Upper lobe of right lung (tissue), 1 donor: ENCODE results near the gene FBXW10B. TPM values are rescaled to one million over a fixed set of nuclear protein-coding genes. Genes with fewer than 3 reads are reported as not detected.
"Not testable (repeated sequence)": the region's sequence is repeated elsewhere in the genome, so short reads cannot be mapped to it uniquely, and the experiment has no call there.

Experiments used
- ATAC-seq: fragments of 200-7000 bp; cut with Tn5 transposase; one replicate; pipeline ENCODE4 v1.9.1; 2020; ENCODE audit warnings: mild to moderate bottlenecking, moderate library complexity
- DNase-seq: peaks from one replicate; pipeline ENCODE4 v3.0.0-alpha.2; 2020
- H3K27ac ChIP-seq: fragments of 200-600 bp; one replicate; pipeline ENCODE4 v1.8.0; 2022
- H3K27me3 ChIP-seq: fragments of 200-600 bp; one replicate; pipeline ENCODE4 v1.8.0; 2022; ENCODE audit warnings: mild to moderate bottlenecking
- H3K36me3 ChIP-seq: fragments of 200-600 bp; one replicate; pipeline ENCODE4 v1.8.0; 2022
- H3K4me1 ChIP-seq: fragments of 200-600 bp; one replicate; pipeline ENCODE4 v1.8.0; 2022
- H3K4me3 ChIP-seq: fragments of 200-600 bp; one replicate; pipeline ENCODE4 v1.8.0; 2022; ENCODE audit warnings: mild to moderate bottlenecking
- H3K9me3 ChIP-seq: fragments of 200-600 bp; one replicate; pipeline ENCODE4 v1.8.0; 2022
- intact Hi-C: fragments of 100-400 bp; cut with DNase I; formaldehyde crosslinking; loops from one replicate; pipeline ENCODE4 v1.11.0; 2022
- total RNA-seq: library from RNA; stranded (reverse); fragmentation: NEBNext Ultra II Directional; extraction: Animal tissue kit (Norgen Biotek cat#: 25700); gene quantifications from one replicate; pipeline ENCODE4 v1.2.1, GENCODE V29; 2021
- TF ChIP-seq, protein P1 (sequence below): fragments of 200-600 bp; IDR thresholded peaks from one replicate; pipeline ENCODE4 v1.8.0; 2022; ENCODE audit warnings: antibody characterized with exemption
- donor health status: DM: no; HTN: yes; CAD: no; lungs with severe emphysema.

Gene FBXW10B
- total RNA-seq, 1 donor from 2014 or later, result 1.4 TPM

DNA sequence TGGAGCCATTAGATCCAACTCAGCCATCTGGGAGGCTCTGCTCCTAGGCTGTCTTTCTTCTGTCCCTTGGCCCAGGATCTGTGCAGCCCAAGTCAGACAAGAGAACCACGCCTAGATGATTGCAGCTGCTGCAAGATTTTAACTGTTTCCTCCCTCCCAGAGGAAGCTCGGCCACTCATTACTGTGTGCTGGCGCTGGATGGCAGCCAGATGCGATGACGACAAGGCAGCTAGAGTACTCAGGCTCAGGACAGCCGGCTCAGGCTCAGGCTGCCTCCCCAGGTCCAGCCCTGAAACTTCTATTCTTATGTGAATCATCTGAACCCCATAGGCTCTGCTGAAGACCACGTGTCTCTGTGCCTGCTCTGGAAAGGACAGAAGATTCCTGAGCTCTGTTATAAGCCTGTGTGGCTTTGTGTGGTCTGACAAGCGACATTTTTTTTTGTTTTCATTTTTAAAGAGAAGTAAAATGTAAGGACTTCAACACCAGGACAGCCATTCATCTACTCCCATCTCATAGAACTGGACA, 32.1 kb upstream of the FBXW10B start:
- H3K4me3 ChIP-seq, result peak overlapping the region; percentile 50
- DNase-seq (peak; percentile 95), ATAC-seq (peak; percentile 96)
- no peaks in the 10 kb centered on the region for H3K9me3 ChIP-seq
- peak overlapping the region; percentile 67 for H3K27ac ChIP-seq
- H3K36me3 ChIP-seq, result no peaks in the 10 kb centered on the region
- TF ChIP-seq, protein P1, sequence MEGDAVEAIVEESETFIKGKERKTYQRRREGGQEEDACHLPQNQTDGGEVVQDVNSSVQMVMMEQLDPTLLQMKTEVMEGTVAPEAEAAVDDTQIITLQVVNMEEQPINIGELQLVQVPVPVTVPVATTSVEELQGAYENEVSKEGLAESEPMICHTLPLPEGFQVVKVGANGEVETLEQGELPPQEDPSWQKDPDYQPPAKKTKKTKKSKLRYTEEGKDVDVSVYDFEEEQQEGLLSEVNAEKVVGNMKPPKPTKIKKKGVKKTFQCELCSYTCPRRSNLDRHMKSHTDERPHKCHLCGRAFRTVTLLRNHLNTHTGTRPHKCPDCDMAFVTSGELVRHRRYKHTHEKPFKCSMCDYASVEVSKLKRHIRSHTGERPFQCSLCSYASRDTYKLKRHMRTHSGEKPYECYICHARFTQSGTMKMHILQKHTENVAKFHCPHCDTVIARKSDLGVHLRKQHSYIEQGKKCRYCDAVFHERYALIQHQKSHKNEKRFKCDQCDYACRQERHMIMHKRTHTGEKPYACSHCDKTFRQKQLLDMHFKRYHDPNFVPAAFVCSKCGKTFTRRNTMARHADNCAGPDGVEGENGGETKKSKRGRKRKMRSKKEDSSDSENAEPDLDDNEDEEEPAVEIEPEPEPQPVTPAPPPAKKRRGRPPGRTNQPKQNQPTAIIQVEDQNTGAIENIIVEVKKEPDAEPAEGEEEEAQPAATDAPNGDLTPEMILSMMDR, result no peak
- intact Hi-C loops, result no loop called here
- peaks cover 17% of the 10 kb centered on the region for H3K4me1 ChIP-seq
- H3K27me3 ChIP-seq, result no peaks in the 10 kb centered on the region

DNA sequence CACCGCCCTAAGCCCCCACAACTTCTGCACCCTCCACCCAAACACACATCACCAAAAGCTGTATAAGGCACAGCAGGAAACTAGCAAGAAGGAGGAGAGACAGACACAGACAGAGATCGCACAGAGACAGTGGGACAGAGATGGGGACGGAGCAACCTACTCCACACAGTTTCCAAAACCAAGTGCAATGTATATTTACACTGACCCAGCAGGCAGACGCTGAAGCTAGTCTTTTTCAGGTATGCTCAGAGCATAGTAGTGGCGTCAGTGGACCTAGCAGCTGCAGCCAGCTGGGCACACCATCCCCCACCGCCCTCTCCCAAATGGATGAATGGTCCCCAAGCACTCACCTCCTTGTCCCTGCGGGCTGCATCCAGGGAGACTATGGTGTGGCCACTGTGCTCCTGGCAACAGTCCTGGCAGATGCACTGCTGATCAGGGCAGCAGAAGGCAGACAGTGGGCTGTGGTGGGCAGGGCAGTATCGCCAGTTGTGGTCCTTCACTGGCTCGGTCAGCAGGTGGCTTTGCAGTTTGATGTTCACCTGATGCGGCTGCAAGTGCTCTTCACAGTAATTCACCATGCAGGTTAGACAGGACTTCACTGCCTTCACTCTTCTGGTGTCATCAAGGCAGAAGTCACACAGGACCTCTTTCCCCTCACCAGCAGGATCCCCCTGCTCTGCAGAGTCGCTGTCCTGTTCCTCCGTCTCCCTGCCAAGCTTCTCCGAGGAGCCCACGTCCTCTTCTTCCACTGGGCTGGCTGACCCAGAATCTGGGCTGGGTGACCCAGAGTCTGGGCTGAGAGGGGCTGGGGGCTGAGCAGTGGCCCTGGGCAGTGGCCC, 31.5 kb upstream of the FBXW10B start:
- Histone ChIP-seq H3K27ac (peak overlapping the region; percentile 67), H3K9me3 (no peaks in the 10 kb centered on the region), H3K27me3 (no peaks in the 10 kb centered on the region), H3K4me3 (peak overlapping the region; percentile 50), H3K4me1 (peaks cover 17% of the 10 kb centered on the region), H3K36me3 (no peaks in the 10 kb centered on the region)
- intact Hi-C loops, result no loop called here
- TF ChIP-seq, protein P1, result no peak
- DNase-seq, result no peak
- peak; percentile 1 for ATAC-seq

DNA sequence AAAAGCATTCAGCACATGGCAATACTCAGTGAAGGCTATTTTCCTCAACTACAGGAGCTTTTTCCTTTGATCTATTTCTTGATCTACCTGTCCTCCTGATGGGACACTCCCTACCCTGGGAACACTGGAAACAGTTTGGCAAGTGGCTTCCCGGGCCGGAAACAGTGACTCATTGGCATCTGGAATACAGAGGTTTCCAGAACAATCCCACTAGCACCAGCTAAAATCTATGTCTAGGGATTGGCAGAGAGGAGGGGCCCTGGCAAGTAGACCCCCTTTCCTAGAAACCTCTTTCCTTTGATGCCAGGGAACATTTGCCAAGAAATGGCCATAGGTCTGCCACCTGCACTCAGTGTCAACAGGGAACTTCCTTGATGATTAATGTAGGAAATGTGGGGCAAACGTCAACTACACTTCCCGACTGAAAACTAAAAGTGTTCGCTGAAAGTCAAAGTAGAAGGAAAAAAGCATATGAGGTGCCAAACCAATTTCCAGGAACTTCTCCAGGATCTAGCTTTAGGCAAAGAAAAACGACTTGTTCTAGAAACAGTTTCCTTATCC, 30.4 kb upstream of the FBXW10B start:
- H3K9me3 ChIP-seq, result no peaks in the 10 kb centered on the region
- peaks cover 21% of the 10 kb centered on the region for H3K4me1 ChIP-seq
- peak overlapping the region; percentile 67 for H3K27ac ChIP-seq
- no peak for DNase-seq
- peak overlapping the region; percentile 50 for H3K4me3 ChIP-seq
- TF ChIP-seq, protein P1, result no peak
- intact Hi-C loops, result no loop called here
- ATAC-seq, result no peak
- no peaks in the 10 kb centered on the region for H3K27me3 ChIP-seq
- H3K36me3 ChIP-seq, result no peaks in the 10 kb centered on the region

DNA sequence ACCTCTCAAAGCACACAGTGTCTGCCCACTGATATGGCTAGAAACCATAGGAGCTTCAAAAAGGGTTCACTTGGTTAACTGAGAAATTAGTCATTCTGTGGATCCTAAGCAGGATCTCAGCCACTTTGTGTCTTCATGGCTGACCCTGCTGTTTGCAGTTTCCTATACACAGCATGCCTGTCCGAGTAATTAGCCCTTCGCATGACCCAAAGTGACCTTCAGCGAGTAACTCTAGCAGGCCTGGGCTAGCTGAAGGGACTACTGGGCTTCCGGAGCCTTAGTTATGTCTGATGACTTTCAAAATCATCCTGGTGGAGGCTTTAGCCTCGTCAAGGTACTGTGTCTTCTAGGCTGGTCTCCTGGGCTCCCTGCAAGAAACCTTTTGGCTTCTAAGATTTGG, 28.9 kb upstream of the FBXW10B start:
- H3K4me1 ChIP-seq, result peaks cover 21% of the 10 kb centered on the region
- no peaks in the 10 kb centered on the region for H3K27me3 ChIP-seq
- TF ChIP-seq, protein P1, result no peak
- ATAC-seq (no peak), DNase-seq (no peak)
- intact Hi-C loops, result no loop called here
- H3K4me3 ChIP-seq, result no peak overlapping the region
- no peaks in the 10 kb centered on the region for H3K36me3 ChIP-seq
- H3K27ac ChIP-seq, result no peak overlapping the region
- no peaks in the 10 kb centered on the region for H3K9me3 ChIP-seq

DNA sequence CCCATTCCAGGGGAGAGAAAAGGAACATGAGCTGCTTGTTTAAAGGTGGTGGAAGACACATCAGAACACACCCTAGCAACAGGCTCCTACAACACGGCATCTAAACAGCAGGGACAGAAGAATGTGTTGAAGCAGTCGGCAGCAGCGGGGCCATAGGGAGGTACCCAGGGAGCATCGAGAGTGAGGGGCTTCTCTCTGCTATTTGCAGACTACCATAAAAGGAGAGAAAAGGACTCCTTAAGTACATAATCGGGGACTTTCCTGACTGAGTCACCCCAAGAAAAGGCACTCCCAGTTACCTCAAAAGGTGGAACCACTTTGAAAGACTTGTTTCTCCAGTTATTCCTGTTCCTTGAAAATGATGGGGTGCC, 26.4 kb upstream of the FBXW10B start:
- H3K9me3 ChIP-seq, H3K36me3 ChIP-seq, intact Hi-C loops, H3K27me3 ChIP-seq, DNase-seq, H3K4me3 ChIP-seq: not testable (repeated sequence)
- peak; percentile 26 for ATAC-seq
- Histone ChIP-seq H3K27ac (peak overlapping the region; percentile 18), H3K4me1 (peaks cover 16% of the 10 kb centered on the region)

DNA sequence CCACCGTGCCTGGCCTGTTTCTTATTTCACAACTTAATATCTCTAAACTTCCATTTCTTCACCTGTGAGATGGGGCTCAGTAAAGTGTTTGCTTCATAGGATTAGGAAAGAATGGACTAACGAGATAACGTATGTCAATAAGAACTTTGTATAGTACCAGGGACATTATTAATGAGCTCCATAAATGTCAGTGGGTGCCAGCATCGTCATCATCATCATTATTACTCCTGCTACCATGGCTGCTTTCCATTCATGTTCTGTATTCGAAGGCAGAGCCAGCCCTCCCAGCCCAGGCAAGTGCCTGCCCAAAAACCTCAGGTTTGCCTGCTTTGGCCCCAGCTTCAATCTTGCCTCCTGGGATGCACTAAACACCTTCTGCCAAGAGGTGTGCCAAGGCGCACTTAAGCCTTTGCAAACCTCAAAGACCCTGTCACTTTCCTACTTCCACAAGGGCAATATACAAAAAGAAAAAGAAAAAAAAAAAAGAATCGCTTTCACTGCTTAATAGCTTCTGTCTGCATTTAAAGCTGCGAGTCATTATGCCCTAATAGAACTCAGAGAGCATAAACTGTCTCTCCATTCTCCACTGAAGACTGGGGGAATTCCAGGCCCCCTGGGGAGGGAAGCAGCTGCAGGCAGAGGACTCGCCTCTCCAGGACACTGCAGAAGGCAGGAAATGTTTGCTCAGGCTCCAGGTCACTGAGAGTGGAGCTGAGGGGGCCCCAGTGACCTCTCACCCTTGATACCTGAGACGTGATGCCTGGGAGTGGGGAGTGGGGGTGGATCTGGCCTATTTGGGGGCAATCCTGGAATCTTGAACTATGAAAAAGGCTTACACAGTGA, 25.8 kb upstream of the FBXW10B start:
- H3K27me3 ChIP-seq, H3K36me3 ChIP-seq, DNase-seq, H3K9me3 ChIP-seq, H3K4me3 ChIP-seq, H3K4me1 ChIP-seq, intact Hi-C loops: not testable (repeated sequence)
- ATAC-seq, result peak; percentile 3
- peak overlapping the region; percentile 18 for H3K27ac ChIP-seq

DNA sequence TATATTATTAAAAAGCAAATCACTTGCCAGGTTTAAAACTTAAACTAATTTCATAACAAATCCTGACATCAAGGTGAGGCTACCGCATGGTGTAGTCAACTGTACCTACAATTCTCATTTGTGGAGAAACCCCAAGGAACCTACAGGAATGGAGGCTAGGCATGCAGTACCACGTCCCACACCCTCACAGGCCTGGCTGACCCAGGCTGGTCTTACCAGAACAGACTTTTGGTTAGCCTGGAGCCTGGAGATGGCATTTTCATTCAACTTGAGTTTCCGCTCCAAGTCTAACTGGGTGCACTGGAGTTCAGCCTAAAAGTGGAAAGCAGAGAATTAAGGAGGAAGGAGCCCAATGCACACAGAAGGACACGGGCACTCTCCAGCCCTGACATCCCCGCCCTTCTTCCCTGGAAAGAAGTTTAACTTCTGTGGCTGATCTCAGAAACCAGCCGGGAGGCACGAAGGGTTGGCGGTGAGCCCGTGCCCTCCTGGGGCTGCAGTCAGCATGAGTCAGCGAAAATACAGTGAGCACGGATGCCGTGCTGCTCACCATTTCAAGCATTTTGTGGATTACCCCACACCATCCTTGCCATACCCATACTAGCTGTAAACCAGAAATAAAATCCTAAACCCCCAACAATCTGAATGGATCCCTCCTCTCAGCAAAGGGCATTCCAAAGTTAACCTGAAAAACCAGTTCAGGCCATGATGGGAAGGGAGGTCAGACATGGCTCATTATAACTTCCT, 23.2 kb upstream of the FBXW10B start:
- DNase-seq, H3K27me3 ChIP-seq, H3K9me3 ChIP-seq, H3K27ac ChIP-seq, H3K36me3 ChIP-seq, H3K4me3 ChIP-seq, intact Hi-C loops, H3K4me1 ChIP-seq: not testable (repeated sequence)
- peak; percentile 68 for ATAC-seq

DNA sequence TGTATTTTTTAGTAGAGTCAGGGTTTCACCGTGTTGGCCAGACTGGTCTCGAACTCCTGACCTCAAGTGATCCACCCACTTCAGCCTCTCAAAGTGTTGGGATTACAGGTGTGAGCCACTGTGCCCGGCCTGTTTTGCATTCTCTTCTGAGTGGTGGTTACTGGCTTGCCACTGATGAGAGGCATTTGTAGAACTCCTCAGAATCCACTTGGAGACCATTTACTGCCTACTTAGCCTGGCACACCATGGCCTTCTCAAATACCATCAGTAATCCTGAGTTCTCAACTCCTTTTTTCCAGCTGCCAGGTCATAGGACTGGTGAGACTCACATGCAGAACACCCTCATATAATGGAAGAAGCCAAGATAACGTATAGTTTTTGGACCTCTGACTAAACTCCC, 22.5 kb upstream of the FBXW10B start:
- H3K4me1 ChIP-seq, intact Hi-C loops, H3K4me3 ChIP-seq, H3K36me3 ChIP-seq, H3K27ac ChIP-seq, H3K9me3 ChIP-seq, H3K27me3 ChIP-seq, DNase-seq: not testable (repeated sequence)
- ATAC-seq, result peak; percentile 59

DNA sequence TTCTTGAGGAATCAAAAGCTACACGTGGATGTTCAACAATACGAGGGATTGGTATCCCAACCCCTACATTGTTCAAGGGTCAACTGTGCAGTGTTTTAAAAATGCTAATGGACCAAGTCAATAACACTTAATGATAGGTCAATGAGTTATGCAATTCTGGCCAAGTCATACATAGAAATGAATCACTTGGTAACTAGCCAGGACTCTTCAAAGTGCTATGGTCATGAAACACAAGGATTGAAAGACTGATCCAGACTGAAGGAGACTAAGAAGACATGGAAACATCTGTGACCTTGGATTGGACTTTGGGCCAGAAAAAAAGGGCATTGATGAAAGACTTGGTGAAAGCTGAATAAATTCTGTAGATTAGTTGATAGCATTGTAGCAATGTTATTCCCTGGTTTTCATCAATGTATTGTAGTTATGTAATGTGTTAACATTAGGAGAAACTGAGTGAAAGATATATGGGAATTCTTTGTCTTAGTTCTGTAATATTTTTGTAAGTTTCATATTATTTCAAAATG, 11.5 kb upstream of the FBXW10B start:
- H3K27ac ChIP-seq, H3K36me3 ChIP-seq, H3K4me1 ChIP-seq, H3K9me3 ChIP-seq, intact Hi-C loops, H3K27me3 ChIP-seq, H3K4me3 ChIP-seq, ATAC-seq, DNase-seq: not testable (repeated sequence)
